Choroid plexus epithelial cell (primary cell): ENCODE data around the gene FOXRED1.

Experiments
- DNase-seq: peaks from one replicate; pipeline ENCODE4 v3.0.0-alpha.2; 2010; ENCODE audit warnings: low read depth
- H3K4me3 ChIP-seq: 2 replicates; pipeline ENCODE4 v1.5.1; 2011; ENCODE audit warnings: low read depth, mild to moderate bottlenecking, control low read depth, low read length, moderate library complexity
- CTCF ChIP-seq: conservative IDR thresholded peaks from 2 replicates; pipeline ENCODE4 v1.5.1; 2011; ENCODE audit warnings: low read depth, mild to moderate bottlenecking, control low read depth, inconsistent platforms, low read length, moderate library complexity

The FOXRED1 gene

DNA sequence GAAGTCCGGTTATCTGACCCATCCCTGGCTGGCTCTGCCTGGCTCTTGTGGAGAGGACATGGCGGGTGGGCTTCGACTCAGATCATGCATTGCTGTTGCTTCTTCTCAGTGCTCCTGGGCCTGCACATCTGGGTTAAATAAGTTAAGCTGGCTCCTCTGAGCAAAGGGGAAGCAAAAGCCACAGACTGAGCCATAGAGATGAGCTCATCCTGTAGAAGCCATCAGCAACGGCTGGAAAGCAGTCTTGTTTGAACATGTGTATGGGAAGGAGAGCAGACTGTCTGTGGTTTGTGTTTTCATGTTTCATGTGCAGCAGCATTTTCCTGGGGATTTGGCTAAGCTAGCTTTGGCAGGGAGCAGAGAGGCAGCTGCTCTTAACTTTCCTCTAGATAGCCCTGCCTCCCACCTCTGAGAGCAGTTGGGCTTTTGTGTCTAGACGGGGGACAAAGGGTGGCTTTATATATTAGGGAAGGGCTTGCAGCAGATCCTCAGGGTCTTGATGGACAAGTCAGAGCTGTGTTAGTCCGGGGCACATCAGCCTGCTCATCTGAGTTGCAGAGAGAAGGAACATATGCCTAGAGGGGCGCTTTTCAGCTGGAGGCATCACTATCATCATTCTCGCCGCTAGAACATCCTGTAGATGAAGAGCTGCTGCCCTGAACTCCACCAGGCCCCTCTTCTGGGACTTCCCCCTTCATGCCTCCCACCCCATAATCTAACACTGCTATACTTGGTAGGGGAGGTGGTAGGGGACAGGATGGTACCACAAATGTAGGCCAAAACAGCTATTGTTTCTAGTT is 49.8 kb downstream of the FOXRED1 start:
- DNase-seq, result peak; percentile 94
- TF ChIP-seq CTCF, result no peak
- H3K4me3 ChIP-seq, result peak overlapping the region; percentile 6

- no peak for TF ChIP-seq CTCF
- H3K4me3 ChIP-seq, result no peak overlapping the region
- DNase-seq, result no peak
Observed at GRCh38 chr11:126319374-126319740, 50.4 kb downstream of the FOXRED1 start.

DNA sequence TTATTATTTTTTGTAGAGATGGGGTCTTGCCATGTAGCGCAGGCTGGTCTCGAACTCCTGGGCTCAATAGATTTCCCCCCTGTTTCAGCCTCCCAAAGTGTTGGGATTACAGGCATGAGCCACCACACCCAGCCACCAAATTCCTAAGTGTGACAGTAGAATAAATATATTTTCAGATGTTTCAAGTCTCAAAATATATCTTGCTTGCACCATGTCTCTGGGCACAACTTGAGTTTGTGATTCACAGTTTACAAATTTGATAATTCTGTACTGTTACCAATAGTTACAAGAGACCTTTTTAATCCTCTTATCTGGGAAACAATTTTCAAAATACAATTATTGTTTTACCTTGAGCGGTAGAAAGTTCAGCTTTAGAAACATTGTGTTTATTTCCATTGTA is 54.0 kb downstream of the FOXRED1 start:
- no peak overlapping the region for H3K4me3 ChIP-seq
- no peak for TF ChIP-seq CTCF
- DNase-seq, result no peak

- no peak for DNase-seq
- no peak overlapping the region for H3K4me3 ChIP-seq
- no peak for TF ChIP-seq CTCF
Observed at GRCh38 chr11:126327281-126328000, 58.5 kb downstream of the FOXRED1 start.
